IMR-90 (cell line): ENCODE results near the gene CTBP1.

ENCODE experiments used
- CTCF ChIP-seq: conservative IDR thresholded peaks from 2 replicates; pipeline ENCODE4 v1.5.1; 2012; ENCODE audit warnings: mild to moderate bottlenecking, low read depth, low read length, improper control_type of control experiment
- MXI1 ChIP-seq: IDR thresholded peaks from 2 replicates; pipeline ENCODE4 v1.6.1; 2012; ENCODE audit warnings: low read depth, mild to moderate bottlenecking, low read length, moderate library complexity, borderline replicate concordance
- POLR2A ChIP-seq: IDR thresholded peaks from 2 replicates; pipeline ENCODE4 v1.6.1; 2012; ENCODE audit warnings: mild to moderate bottlenecking, low read depth, low read length
- RCOR1 ChIP-seq: IDR thresholded peaks from 2 replicates; pipeline ENCODE4 v1.6.1; 2012; ENCODE audit warnings: mild to moderate bottlenecking, low read length, improper control_type of control experiment; ENCODE audit not compliant: insufficient replicate concordance

DNA sequence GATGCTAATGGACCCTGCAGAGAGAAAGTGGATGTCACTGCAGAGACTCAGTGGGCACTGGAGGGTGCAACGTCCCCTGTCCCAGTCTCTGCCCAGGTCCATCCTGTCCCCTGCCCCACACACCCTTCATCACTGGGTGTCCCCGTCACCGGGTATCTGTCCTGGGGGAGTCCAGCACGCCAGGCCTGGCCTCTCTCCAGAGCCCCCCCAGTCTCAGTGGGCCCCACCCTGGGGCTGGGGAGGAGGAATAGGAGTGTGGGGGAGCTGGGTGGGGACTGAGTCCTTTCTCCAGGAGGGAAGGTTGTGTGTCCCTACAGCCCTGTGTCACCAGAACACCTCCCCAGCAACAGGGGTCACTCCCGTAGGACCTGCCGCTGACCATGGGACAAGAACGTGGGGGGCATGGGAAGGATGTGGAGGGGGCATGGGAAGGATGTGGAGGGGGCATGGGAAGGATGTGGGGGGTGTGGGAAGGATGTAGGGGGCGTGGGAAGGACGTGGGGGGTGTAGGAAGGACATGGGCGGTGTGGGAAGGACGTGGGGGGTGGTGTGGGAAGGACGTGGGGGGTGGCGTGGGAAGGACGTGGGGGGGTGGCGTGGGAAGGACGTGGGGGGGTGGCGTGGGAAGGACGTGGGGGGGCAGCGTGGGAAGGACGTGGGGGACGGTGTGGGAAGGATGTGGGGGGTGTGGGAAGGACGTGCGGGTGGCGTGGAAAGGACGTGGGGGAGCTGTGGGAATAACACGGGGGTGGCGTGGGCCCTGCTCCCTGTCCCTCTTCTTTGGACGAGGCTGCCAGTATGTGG, 55.5 kb downstream of the CTBP1 start:
- TF ChIP-seq CTCF (no peak), RCOR1 (no peak), POLR2A (no peak), MXI1 (no peak)
